Lower leg skin (tissue), 3 donors: Measurements from ENCODE around the gene SRSF4.

Experiments used
- POLR2A ChIP-seq, 2 donors: fragments of 450-650 bp; IDR thresholded peaks; one replicate each; pipeline ENCODE4 v1.6.1; 2016 to 2017; ENCODE audit warnings: antibody characterized with exemption in 2 of 2, mild to moderate bottlenecking in 1 of 2, moderate library complexity in 1 of 2
- TF ChIP-seq, protein P1 (sequence below), 3 donors: fragments of 450-650 bp; IDR thresholded peaks; one replicate each; pipeline ENCODE4 v1.5.1; 2016; ENCODE audit warnings: antibody characterized with exemption in 3 of 3, mild to moderate bottlenecking in 3 of 3, moderate library complexity in 2 of 3

DNA sequence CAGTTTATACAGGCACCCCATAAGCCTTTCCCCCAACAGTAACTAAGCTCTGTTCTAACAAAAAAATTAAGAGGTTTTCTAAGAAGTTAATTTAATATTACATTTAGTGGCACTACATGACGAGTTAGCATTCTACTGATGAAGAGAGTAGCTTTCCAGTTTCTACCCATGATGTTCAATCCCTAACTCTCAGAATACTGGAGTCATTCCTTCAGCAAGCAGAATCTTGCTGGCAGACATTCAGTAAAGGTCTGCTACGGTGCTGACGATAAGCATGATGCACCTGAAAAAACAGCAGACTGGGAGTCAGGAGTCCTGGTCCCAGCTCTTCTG lies 24.5 kb downstream of the SRSF4 start:
- TF ChIP-seq, protein P1, sequence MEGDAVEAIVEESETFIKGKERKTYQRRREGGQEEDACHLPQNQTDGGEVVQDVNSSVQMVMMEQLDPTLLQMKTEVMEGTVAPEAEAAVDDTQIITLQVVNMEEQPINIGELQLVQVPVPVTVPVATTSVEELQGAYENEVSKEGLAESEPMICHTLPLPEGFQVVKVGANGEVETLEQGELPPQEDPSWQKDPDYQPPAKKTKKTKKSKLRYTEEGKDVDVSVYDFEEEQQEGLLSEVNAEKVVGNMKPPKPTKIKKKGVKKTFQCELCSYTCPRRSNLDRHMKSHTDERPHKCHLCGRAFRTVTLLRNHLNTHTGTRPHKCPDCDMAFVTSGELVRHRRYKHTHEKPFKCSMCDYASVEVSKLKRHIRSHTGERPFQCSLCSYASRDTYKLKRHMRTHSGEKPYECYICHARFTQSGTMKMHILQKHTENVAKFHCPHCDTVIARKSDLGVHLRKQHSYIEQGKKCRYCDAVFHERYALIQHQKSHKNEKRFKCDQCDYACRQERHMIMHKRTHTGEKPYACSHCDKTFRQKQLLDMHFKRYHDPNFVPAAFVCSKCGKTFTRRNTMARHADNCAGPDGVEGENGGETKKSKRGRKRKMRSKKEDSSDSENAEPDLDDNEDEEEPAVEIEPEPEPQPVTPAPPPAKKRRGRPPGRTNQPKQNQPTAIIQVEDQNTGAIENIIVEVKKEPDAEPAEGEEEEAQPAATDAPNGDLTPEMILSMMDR (IDR thresholded peaks at IDR 0.05): no peak
- no peak for TF ChIP-seq POLR2A (IDR thresholded peaks at IDR 0.05)
